HEK293T (cell line): ENCODE measurements around the gene GRID1.

ENCODE experiments used
- ARNT ChIP-seq: fragments of 450-650 bp; IDR thresholded peaks from 2 replicates; pipeline ENCODE4 v1.6.1; 2017; ENCODE audit warnings: mild to moderate bottlenecking
- BHLHE40 ChIP-seq: fragments of 450-650 bp; IDR thresholded peaks from 2 replicates; pipeline ENCODE4 v1.6.1; 2016; ENCODE audit warnings: mild to moderate bottlenecking, moderate library complexity, borderline replicate concordance
- ELF4 ChIP-seq: fragments of 450-650 bp; IDR thresholded peaks from 2 replicates; pipeline ENCODE4 v1.6.1; 2017; ENCODE audit warnings: antibody characterized with exemption
- FOXA1 ChIP-seq: fragments of 450-650 bp; IDR thresholded peaks from 2 replicates; pipeline ENCODE4 v1.6.1; 2016; ENCODE audit warnings: mild to moderate bottlenecking
- FOXK2 ChIP-seq: fragments of 450-650 bp; IDR thresholded peaks from 2 replicates; pipeline ENCODE4 v1.6.1; 2016; ENCODE audit warnings: mild to moderate bottlenecking
- FOXM1 ChIP-seq: fragments of 450-650 bp; IDR thresholded peaks from 2 replicates; pipeline ENCODE4 v1.6.1; 2017; ENCODE audit warnings: mild to moderate bottlenecking, borderline replicate concordance
- HDGF ChIP-seq: fragments of 450-650 bp; IDR thresholded peaks from 2 replicates; pipeline ENCODE4 v1.6.1; 2017; ENCODE audit warnings: antibody characterized with exemption, borderline replicate concordance
- L3MBTL2 ChIP-seq: fragments of 450-650 bp; conservative IDR thresholded peaks from 2 replicates; pipeline ENCODE4 v1.6.1; 2016; ENCODE audit warnings: mild to moderate bottlenecking
- NFRKB ChIP-seq: fragments of 450-650 bp; IDR thresholded peaks from 2 replicates; pipeline ENCODE4 v1.6.1; 2016; ENCODE audit warnings: mild to moderate bottlenecking, moderate library complexity
- PKNOX1 ChIP-seq: fragments of 450-650 bp; IDR thresholded peaks from 2 replicates; pipeline ENCODE4 v1.6.1; 2016
- SP1 ChIP-seq: fragments of 450-650 bp; IDR thresholded peaks from 2 replicates; pipeline ENCODE4 v1.6.1; 2017
- SUZ12 ChIP-seq: fragments of 450-650 bp; IDR thresholded peaks from 2 replicates; pipeline ENCODE4 v1.6.1; 2016; ENCODE audit warnings: mild to moderate bottlenecking
- TARDBP ChIP-seq: fragments of 450-650 bp; IDR thresholded peaks from 2 replicates; pipeline ENCODE4 v1.6.1; 2016
- ZNF384 ChIP-seq: fragments of 450-650 bp; IDR thresholded peaks from 2 replicates; pipeline ENCODE4 v1.6.1; 2016

GRCh38 chr10:85659331-85659730 is 707.3 kb downstream of the GRID1 start:
- TF ChIP-seq FOXM1 (no peak), ELF4 (no peak), SP1 (no peak), ZNF384 (no peak), FOXK2 (no peak), NFRKB (no peak), SUZ12 (no peak), L3MBTL2 (no peak), BHLHE40 (no peak), TARDBP (no peak), HDGF (no peak), ARNT (no peak), PKNOX1 (no peak), FOXA1 (no peak)
